Stimulated activated CD4-positive, alpha-beta T cell treated with anti-CD3 and anti-CD28 coated beads, TNF-alpha, amount 100 ng/mL, for 48 hours (primary cell): ENCODE measurements around the gene PINLYP.
A peak's percentile ranks its signal among the peaks of the same experiment; 100 is the strongest.

Experiments
- DNase-seq, 3 donors: peaks; one replicate each; pipeline ENCODE4 v3.0.0-alpha.2; 2020; ENCODE audit warnings: low read depth in 3 of 3

The PINLYP gene

DNA sequence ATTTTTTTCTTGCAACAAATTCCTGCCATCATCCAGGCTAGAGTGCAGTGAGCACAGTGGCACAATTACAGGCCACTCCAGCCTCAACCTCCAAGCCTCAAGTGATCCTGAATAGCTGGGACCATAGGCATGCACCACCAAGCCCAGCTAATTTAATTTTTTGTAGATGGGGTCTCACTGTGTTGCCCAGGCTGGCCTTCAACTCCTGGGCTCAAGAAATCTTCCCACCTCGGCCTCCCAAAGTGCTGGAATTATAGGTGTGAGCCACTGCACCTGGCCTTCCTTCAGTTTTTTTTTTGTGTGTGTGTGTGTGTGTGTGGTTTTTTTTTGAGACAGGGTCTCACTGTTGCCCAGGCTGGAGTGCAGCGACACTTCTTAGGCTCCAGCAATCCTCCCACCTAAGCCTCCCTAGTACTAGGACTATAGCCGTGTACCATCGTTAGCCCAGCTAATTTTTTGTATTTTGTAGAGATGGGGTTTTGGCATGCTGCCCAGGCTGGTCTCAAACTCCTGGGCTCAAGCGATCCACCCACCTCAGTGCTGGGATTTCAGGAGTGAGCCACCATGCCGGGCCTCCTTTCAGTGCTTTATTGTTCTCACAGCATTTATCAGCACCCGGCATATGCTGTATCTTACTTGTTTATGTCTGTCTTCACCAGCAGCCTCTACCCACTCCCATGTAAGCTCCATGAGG lies 30.4 kb downstream of the PINLYP start:
- DNase-seq, result no peak

DNA sequence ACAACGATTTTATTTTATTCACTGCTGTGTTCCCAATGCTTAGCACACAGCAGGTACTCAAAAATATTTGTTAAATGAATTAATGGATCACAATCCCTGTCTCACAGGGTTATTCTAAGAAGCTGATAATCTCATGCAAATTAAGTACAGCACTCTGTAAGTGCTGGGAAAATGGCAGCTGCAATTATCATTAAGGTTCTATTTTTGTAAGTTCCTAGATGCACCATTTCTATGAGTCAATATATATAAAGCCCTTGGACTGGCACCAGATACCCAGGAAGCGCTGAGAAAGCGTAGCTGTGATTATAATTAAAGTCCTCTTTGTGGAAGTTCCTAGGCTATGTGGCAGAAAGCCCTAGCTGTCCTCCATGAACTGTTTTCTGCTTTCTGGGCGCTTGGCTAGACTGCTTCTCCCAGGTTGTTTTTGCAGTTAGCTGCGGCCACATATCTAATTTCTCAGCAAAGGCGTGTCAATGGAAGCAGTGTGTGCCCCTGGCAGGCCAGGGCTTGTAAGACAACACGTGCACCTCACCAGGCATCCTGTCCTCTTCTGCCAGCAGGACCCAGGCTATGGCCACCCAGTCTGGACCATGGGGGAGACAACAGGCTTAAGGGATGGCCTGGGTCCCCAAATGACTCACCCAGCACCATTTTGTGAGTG lies 31.1 kb downstream of the PINLYP start:
- DNase-seq, result no peak

DNA sequence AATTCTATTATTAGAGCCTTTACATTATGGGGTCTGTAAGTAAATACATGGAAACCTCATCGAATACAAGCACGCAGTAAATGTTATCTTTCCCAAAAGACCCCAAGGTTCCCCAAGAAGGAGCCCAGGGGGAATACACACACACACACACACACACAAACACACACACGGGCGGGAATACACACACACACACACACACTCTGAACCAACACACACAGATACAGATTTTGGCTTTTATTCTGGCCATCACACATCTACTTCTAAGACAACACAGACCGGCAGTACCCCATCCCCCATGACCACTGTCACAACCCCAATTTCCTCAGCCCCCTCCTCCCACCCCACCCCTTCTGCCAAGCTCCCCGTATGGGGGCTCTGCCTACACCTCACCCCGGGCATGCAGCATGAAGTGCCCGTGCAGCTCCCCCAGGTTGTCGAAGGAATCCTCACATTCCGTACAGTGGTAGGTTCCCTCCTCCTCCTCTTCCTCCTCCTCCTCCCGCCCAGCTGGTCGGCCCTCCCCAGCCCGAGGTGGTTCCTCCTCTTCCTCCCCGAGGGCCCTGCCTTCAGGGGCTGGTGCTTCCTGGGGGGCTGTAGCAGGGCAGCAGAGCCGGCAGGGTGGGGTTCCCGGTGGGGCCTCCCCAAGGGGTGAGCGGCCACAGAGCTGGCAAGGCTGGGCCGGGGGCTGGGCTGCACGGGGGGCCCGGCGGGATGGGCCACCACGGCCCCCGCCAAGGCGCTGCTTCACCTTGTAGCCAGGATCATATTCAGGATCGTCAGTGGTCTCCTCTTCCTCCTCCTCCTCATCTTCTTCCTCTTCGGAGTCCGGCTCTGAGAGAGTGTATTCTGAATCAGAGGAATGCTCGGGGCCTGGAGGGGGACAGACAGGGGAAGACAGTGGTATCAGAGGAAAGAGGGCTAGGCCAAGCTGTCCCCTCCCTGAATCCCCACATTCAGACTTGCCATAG lies 31.9 kb downstream of the PINLYP start:
- no peak for DNase-seq

DNA sequence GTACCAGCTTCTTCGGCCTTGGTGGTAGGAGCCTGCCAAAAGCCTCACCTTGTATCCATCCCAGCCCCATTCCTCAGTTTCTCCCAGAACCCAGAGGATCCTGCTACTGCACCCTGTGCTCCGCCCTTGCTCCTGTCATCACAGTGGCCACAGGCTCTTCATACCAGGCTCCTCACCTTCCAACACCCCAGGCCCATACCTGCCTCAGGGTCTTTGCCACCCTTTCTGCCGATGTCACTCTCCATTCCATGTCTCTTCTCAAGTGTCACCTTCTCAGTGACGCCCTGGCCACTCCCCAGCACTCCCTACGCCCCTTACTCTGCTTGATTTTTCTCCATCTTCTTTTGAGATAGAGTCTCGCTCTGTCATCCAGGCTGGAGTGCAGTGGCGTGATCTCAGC lies 34.3 kb downstream of the PINLYP start:
- no peak for DNase-seq

DNA sequence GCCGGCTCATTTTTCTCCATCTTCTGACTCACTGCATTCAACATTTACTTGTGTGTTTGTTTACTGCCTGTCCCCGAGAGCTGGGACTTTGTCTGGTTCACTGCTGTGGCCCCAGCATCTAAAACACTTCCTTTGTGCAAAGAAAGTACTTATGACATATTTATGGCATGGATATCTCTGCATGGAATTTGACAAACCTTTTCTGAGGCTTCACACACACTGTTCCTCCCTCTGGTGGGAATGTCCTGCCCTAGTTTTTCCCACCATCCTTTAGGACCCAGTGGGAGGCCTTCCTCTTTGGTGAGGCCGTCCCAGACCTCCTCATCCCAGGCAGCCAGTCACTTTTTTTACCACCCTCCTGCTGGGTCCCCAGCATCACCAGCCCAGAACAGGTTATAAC lies 34.9 kb downstream of the PINLYP start:
- no peak for DNase-seq

DNA sequence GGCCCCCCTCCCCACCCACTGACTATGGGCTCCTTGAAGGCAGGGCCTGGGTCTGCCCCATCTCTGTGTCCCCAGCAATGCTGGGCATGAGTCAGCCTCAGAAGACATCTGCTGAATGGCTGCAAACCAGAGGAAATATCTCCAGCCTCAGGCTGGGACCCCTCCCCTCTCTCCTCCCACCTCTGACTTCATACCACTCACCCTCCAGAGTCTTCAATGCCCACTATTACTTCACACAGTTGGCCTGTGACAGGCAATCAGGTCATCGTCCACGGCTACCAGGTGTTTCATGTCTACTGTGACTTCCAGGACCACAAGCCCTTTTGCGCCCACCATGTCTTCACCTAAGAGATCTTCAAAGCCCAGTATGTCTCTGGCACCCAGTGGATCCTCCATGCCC lies 36.2 kb downstream of the PINLYP start, which contains the start of gene SRRM5:
SRRM5 (plus strand) TSS at position 301 of the 400 bp plus-strand sequence; CDS start at position 335, 34 bp downstream.
- DNase-seq, result no peak

DNA sequence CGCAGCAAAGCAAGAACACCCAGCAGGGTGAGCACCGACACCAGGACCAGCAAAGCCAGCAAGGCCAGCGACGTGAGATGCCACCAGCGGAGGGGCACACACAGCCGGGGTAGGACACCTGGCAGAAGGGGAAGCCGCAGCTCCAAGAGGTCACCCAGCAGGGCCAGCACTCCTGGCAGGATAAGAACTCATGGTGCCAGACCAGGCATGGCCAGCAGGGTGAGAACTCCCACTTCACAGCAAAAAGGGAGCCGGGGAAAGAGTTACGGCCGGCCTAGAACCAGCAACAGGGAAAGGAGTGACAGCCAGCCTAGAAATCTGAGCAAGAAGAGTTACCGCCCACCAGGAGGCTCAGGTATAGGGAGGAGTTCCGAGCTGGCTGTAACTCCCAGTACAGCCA lies 36.8 kb downstream of the PINLYP start:
- DNase-seq, result no peak

DNA sequence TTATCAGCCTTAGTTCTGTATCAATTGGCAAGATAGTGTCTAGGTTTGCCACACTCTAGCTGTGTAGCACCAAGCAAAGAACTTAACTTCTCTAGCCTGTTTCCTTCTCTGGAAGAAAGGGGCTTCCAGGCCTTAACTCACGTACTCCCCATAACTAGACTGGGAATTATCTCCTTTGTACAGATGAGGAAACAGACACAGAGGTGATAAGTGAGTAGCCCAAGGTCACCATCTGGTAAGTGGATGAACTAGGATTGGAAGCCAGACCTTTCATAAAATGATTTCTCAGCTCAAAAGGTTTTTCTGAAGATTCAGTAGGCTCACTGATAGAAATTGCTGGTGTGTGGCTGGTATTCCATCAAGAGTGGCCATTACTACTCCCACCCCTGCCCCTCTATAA lies 40.7 kb downstream of the PINLYP start:
- no peak for DNase-seq

DNA sequence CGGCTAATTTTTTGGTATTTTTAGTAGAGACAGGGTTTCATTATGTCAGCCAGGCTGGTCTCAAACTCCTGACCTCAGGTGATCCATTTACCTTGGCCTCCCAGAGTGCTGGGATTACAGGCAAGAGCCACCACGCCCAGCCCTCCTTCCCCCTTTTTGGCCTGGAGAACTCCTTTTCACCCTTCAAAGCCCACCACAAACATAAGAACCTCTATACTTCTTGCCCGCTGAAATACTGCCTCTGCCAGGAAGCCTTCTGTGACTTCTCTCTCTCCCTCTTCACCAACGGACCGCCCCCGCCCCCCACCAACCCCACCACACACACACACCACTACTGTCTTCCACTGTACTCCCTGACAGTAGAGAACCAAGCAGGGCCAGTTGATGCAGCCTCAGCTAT lies 41.4 kb downstream of the PINLYP start:
- no peak for DNase-seq

DNA sequence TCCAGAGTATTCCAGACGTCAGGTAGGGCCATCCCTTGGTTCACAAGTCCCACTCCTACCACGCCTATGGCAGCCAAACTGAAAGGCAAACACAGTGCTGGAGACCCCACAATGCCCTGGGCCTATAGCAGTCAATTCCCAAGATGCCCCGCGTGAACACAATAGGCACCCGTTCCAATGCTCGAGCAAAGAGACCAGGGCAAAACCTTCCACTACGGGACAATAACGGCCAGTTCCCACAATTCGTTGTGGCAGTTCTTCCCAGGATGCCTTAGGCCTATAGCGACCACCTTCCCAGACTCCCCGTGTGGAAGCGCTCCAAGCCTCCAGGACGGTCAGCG lies 43.3 kb downstream of the PINLYP start:
- peak in 2 of 3 donors; percentile 38 to 43 for DNase-seq

DNA sequence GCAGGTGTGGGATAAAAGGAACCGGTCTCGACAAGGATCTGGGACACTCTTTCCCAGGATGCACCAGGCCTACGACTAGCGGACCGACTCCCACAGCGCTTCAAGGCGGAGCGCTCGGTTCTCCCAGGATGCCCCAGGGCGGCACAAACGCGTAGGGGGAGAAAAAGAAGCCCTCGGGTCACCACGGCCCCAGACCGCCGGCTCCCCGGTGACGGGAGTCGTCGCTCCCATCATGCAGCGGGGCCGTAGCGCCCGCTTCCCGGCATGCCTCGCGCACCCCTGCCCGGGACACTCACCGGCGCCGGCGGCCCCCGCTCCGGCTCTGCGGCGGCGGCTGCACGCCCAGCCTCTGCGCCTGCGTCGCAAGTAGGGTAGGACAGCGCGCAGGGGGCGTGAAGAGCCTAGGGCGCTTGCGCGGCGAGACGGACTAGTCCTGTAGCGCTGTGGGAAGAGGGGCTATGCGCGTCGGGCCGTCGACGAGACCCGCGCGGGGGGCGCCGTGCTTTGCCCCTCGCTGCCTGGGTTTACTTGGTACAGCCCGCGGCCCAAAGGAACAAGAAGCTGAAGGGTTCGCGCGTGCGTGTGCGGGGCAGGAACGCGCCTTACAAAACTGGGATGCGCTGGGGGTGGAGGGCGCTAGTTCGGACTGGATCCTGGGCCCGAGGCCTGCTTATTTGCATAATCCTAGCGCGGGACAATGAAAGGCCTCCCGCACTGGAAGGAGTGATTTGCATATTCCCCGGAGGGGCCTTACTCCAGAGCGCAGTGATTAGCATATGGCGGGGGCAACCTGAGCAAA lies 43.9 kb downstream of the PINLYP start, which contains the start of gene ZNF428:
ZNF428 (minus strand) TSS at position 368 of the 799 bp plus-strand sequence. CDS start 5,325 bp downstream, outside the sequence.
- peak; percentile 77 to 85 (median 79) for DNase-seq

DNA sequence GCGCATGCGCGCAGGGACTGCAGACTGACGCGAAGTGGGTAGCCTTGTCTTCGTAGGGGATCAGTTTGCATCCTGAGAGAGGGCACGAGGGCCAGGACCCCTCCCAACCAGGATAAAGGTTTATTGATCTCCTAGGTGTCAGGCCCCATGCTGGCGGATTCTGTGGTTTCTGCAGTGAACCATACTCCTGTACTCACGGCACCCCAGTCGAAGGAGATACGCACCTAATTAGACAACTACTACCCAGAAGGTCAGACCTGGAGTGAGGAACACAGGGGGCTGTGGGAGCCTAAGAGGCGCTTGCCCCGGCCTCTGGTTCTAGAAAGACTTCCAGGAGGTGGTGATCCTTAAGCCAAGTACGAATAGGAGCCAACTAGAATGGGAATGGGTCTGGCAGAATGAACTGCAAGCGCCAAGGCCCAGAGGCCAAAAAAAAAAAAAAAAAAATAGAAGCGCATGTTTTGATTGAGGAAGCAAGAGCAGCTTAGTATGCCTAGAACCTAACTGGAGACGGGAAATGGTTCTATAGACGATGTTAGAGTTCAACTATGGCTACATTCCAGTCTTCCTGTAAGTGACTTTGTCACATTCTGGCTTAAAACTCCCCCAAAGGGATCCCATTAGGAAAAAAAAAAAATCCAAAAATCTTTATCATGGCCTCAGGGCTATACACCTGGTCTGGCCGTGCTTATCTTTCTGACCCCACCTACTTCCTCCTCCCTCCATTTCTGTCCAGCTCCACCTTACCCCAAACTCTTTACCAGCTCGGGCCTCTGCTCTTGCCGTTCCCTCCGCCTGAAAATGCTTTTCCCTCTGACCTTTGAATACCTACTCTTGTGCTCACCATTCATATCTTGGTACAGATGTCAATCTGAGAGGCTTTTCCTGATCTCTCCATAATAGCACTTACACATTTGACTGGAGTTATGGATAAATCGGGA lies 44.7 kb downstream of the PINLYP start:
- DNase-seq, result peak in 2 of 3 donors; percentile 78 to 80

DNA sequence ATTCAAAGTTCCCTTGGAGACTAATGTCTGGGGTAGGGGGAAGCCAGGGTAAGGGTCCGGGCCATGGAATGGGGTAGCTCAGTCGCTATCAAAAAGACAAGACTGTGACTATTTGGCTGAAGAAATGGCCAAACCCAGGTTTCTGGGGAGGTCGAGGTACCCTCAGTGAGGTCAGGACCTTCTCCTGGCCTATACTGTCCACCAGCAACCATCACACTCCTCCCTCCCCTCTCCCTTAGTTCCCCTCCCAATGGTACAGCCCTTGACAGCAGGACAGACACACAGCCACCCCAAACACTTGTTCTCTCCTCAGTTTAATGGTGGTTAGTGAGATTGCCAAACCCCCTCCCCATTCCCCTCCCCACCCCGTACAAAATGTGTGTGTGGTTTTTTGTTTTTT lies 46.5 kb downstream of the PINLYP start:
- DNase-seq, result no peak

DNA sequence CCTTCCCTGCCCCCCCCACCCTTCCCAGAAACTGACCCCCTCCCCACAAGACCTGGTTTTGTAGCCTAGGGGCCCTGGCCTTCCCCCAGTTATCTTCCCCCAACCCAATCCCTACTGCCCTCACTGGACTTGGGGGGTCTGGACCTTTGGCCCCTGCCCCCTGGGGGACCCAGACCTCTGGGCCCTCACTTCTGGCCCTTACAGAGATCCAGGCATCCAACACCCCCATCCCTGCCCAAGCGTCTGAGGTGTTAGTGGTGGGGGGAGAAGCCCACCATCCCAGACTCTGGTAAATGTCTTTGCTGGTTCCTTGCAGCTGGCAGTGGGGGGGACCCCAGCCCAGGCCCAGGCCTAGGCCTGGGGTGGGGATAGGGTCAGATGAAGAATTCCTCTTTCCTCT lies 47.4 kb downstream of the PINLYP start:
- no peak for DNase-seq

DNA sequence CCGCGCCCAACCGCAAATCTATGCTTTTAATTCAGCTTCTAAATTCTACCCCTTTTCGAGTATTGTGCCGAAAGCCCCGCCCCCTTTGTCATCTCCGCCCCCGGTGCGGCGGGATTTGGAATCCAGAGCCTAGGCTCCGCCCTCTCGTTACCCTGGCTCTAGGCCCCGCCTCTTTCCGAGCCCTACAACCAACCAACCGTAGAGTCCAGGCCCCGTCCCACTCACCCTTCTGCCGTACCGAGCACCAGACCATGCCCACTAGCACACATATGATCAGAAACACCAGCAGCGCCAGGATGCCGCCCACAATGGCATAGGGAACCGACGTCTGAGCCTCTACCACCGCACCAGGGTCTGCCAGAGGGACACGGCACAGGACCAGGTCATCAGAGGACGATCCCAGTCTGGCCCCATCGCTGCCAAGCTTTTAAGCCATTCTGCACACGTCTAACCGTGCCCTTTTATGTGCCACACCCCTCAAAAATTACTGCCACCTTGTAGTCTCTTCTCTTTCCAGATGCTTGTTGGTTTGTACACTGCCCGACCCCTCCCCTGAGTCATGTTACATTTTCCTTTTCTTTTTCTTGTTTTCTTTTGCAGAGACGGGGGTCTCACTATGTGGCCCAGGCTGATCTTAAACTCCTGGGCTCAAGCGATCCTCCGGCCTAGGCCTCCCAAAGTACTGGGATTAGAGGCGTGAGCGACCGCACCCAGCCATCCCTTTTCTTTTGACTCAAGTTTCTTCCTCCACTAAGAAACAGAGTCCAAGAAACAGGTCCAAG lies 48.5 kb downstream of the PINLYP start:
- DNase-seq, result no peak

DNA sequence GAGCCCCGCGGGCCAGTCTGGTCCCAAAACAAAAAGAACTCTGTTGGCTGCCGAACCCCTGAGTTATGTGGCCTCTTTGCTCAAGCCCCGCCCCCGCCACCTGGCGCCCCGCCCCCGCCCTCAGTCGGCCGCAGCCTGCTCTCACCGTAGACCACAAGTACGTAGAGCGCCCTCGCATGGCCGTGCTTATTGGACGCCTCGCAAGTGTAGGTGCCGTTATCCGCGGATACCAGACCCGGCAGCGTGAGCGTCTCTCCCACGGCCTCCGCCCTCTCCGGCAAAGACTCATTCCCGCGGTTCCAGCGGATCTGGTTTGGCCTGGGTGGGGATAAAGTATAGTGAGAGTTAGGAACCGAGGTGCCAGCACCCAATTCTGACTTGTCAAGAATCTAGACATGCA lies 49.3 kb downstream of the PINLYP start:
- peak; percentile 74 to 89 (median 85) for DNase-seq

DNA sequence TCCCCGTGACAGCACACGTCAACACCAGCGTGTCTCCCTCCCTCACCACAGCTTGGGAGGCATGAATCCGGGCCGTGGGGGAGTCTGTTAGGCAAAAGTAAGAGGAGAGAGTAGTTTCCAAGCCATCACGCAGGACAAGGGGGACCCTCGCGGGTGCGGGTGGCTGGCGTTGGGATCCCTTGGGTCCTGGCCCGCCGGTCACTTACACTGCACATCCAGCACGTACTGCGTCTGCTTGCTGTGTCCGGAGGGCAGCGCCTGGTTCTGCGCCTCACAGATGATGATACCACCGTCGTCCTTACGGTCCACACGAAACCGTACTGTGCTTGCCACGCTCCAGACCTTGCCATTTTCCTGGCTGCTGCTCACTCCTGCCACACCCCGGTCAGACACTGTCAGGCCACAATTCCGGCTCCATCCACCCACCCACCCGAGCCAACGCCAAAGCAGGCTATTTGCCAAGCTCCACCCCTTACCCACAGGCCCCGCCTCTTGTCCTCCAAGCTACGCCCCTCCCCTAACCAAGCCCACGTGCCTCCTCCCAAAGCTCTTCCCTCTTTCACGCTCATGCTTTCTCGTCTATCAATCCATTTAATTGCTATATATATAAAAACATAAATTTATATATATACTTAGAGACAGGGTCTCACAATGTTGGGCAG lies 50.4 kb downstream of the PINLYP start:
- DNase-seq, result peak in 1 of 3 donors; percentile 34

DNA sequence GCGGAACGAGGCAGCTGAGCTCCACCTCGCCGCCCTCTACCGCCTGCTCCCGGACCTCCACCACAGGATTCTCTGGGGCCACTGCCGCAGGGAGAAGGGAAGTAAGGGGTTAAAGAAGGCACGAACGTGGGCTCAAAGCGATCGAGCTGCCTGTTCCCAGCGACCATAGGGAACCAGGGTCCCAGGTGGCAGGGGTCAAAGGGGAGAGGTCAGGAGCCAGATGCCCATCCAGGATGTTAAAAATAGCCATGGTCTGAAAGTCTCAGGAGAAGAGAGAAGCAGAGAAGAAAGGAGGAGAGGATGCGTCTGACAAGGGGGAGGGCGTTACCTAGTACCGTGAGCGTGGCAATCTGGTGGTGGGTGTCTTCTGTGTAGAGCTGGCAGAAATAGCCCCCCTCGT lies 51.2 kb downstream of the PINLYP start:
- DNase-seq, result no peak
